ENCODE measurements around the gene TOP3B. TPM values are rescaled to one million over a fixed set of nuclear protein-coding genes. Genes with fewer than 3 reads are reported as not detected.

TOP3B gene
- total and polyA plus RNA-seq, 10 of the 15 experiments (the other 5 are each of a cell fraction or from before 2014, with no cell fraction given), result 0.60 to 47.3 (median 33.7) TPM

GRCh38 chr22:21928048-21928447, 54.5 kb downstream of the TOP3B start (continued):
- no peak for TF ChIP-seq ZBTB11 (CRISPR knock-in tag; IDR thresholded peaks at IDR 0.05)
- TF ChIP-seq E2F4 (IDR thresholded peaks at IDR 0.05; ENCODE audit: low read depth, low read length), result no peak
- TF ChIP-seq GATAD2B (conservative IDR thresholded peaks at IDR 0.05; ENCODE audit: low read depth), result no peak
- TF ChIP-seq ZSCAN29 (IDR thresholded peaks at IDR 0.05), result no peak
- TF ChIP-seq PAX8 (IDR thresholded peaks at IDR 0.05), result no peak

- Histone ChIP-seq H3K27me3 (replicated peaks in 1 of 2; ENCODE audit: control insufficient read depth in 2 of 2, insufficient read depth in 2 of 2, low read length in 1 of 2) (no peaks in the 10 kb centered on the region), H3K36me3 (ENCODE audit: control insufficient read depth in 2 of 2, insufficient read depth in 2 of 2, low read length in 1 of 2) (no peaks in the 10 kb centered on the region; a peak in 1 of 4 replicates), H3K27ac (ENCODE audit: control insufficient read depth, insufficient read depth) (no peak overlapping the region), H2AFZ (ENCODE audit: control insufficient read depth, low read depth, low read length) (no peak overlapping the region), H3K4me2 (ENCODE audit: control insufficient read depth, insufficient read depth) (no peak overlapping the region), H4K20me1 (ENCODE audit: control insufficient read depth, insufficient read depth) (no peaks in the 10 kb centered on the region), H3K4me1 (ENCODE audit: control insufficient read depth, insufficient read depth, low read length) (no peaks in the 10 kb centered on the region), H3K4me3 (no peak overlapping the region), H3K9ac (ENCODE audit: control insufficient read depth, insufficient read depth, low read length) (no peak overlapping the region), H3K79me2 (ENCODE audit: control insufficient read depth, insufficient read depth, low read length) (no peaks in the 10 kb centered on the region), H3K9me3 (replicated peaks; ENCODE audit: control insufficient read depth, insufficient read depth, low read length) (no peaks in the 10 kb centered on the region)
- in situ Hi-C loops (cut with MboI), result no loop called here
- DNase-seq (ENCODE audit: low read depth, low spot score) (no peak), ATAC-seq (no peak), FAIRE-seq (no peak)
- ChIA-PET POLR2A (no interaction called here), SMC1A (ENCODE audit: uncharacterized antibody, unreplicated experiment) (no interaction called here), RAD21 (ENCODE audit: unreplicated experiment) (no interaction called here), CTCF (no interaction called here)
- 62% methylated on average over 15 of the region's 16 CpGs for WGBS (ENCODE audit: insufficient coverage, insufficient replicate concordance, low lambda C conversion rate, missing lambda C conversion rate)
- no TSS peak for BruUV-seq (replicated peaks)
- TF ChIP-seq ZNF207 (IDR thresholded peaks at IDR 0.05; ENCODE audit: borderline replicate concordance) (no peak), HCFC1 (IDR thresholded peaks at IDR 0.05; ENCODE audit: low read length) (no peak), ESRRA (IDR thresholded peaks at IDR 0.05; ENCODE audit: low read length) (no peak)
- intact Hi-C loops (cut with micrococcal nuclease; ENCODE audit: unreplicated experiment), result no loop called here
These were observed 55.3 kb downstream of the TOP3B start for GRCh38 chr22:21927174-21927823.
